Measurements from ENCODE around the gene SALL3. TPM values are rescaled to one million over a fixed set of nuclear protein-coding genes. Genes with fewer than 3 reads are reported as not detected.
A peak's percentile ranks its signal among the peaks of the same experiment; 100 is the strongest.

SALL3 gene
- polyA plus RNA-seq, 3 donors = 8.6 to 8.7 (median 8.7) TPM

GRCh38 chr18:78998371-78999071 is 18.9 kb downstream of the SALL3 start:
- DNase-seq (ENCODE audit: low read depth in 3 of 3, low spot score in 2 of 3) = no peak

DNA sequence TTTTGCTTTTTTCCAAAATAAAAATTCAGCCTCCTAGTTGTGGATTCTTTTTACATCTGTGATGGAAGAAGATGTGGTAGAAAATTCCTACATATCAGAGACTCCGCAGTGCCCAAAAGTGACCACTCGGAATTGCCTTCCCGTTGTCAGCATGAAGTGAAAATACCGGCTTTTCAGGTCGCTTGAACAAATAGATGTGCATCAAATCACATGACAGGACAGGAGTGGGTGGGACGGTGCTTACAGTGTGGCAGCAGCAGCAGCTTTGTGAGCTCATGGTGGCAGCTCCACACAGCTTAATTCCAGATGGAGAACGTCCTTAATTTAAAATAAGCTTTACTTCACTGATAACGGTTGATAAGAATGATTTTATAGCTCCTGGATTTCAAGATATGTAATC is 20.3 kb downstream of the SALL3 start:
- DNase-seq (ENCODE audit: low read depth in 3 of 3, low spot score in 2 of 3) = no peak

DNA sequence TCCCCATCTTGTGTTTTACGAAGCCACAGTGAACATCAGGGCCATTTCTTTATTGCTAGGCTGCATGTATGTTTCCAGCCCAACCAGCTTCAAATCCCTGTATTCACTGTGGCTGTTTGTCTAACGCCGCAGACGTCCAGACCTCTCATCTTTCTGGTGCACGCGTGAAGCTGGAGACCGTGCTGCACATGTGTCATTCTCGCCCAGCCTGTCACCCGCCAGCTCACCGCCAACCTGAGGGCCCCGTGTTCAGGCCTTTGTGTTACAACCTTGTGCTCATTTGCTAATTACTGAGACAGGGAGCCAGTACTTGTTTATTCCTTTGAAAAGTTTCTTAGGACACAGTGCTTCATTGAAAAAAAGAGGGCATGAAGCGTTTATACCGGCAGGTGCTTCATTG is 21.4 kb downstream of the SALL3 start:
- DNase-seq (ENCODE audit: low read depth in 3 of 3, low spot score in 2 of 3) = no peak

DNA sequence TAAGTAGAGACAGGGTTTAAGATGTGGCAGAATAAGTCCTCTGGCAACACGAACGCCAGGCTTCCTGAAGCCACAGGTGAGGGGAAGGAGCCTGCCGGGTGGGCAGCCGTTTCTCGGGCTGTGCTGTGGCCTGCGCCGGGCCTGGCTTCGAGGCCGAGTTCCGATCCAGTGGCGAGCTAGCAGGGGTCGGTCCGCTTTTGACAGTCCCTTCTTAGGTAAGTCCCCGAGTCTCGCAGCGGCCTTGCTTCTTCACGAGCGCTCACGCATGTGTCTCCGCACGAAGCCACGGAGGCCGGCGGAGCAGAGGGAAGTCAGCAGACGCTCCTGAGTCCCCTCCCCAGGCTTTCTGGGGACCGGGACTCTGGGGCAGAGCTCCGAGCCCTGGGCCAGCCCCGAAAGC is 26.0 kb downstream of the SALL3 start:
- no peak for DNase-seq (ENCODE audit: low read depth in 3 of 3, low spot score in 2 of 3)

DNA sequence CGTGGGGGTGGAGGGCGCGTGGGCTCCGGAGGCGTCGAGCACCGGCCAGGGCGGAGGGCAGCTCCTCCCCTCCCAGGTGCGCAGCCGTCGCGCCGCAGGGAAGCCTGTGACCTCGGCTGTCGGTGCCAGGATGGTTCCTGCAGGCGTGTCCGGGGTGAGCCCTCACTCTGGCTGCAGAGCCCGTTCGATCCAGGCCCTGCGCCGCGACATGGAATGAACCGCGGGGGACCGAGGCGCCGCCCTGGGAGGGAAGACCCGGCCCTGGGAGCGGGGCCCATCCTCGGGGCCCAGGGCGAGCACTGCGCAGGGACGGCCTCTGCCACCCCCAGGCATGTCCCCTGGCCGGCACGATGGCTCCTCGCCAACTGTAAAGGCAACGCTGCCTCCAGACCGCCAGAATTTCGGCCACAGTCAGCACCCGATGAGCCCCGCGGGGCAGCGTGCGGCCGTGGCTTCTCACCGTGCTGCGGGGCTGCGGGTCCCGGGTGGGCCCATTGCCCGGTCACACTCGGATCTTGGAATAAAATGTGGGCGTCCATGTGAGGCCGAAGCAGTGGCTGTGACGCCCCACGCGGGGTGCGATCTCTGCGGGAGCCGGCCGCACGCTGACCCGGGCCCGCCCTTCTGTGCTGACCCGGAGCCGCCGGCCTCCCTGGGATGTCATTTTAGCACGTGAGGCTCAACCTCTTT is 26.6 kb downstream of the SALL3 start:
- no peak for DNase-seq (ENCODE audit: low read depth in 3 of 3, low spot score in 2 of 3)

- DNase-seq (ENCODE audit: low read depth in 3 of 3, low spot score in 2 of 3) = no peak
Measured at GRCh38 chr18:79007440-79007839, 27.8 kb downstream of the SALL3 start.

GRCh38 chr18:79008356-79008940 is 28.8 kb downstream of the SALL3 start:
- no peak for DNase-seq (ENCODE audit: low read depth in 3 of 3, low spot score in 2 of 3)

GRCh38 chr18:79010802-79011201 is 31.2 kb downstream of the SALL3 start:
- DNase-seq (ENCODE audit: low read depth in 3 of 3, low spot score in 2 of 3) = no peak

GRCh38 chr18:79011300-79011870 is 31.8 kb downstream of the SALL3 start:
- DNase-seq (ENCODE audit: low read depth in 3 of 3, low spot score in 2 of 3) = no peak

GRCh38 chr18:79013869-79014268 is 34.3 kb downstream of the SALL3 start:
- no peak for DNase-seq (ENCODE audit: low read depth in 3 of 3, low spot score in 2 of 3)

GRCh38 chr18:79018911-79019310 is 39.3 kb downstream of the SALL3 start:
- DNase-seq (ENCODE audit: low read depth in 3 of 3, low spot score in 2 of 3) = no peak

DNA sequence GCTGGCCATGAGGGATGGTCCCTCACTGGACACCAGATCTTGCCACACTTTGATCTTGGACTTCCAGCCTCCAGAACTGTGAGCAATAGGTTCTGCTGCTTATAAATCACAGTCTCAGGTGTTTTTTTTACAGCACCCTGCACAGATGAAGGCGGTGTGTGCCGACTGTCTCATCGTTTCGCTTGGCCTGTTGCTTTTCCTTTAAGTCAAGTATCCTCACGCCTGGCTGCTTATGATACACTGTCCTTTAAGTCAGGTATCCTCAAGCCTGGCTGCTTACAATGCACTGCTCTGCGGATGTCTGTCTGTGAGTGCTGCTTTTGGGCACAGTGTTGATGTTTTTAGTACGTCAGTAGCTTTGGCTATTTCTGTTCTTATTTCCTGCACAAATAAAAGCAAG is 40.3 kb downstream of the SALL3 start:
- peak in 1 of 3 donors; percentile 15 for DNase-seq (ENCODE audit: low read depth in 3 of 3, low spot score in 2 of 3)

DNA sequence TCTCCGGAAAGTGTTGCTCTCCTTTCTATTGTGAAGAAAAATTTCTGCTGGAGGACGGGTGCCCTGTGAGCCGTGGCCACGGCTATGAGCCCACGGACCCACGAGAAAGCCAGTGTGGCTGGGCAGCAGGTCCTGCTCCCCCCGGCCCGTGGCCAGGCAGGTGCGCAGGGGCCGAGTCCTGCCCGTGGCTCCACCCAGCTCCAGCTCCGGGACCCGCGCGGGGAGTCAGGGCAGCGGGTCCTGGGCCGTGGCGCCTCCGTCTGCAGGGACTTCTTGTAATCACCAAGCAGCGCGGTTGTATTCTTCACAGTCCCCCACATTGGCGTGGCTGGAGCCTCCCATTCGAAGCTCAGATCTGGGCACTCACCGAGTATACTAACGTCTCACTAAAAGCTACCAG is 43.0 kb downstream of the SALL3 start:
- no peak for DNase-seq (ENCODE audit: low read depth in 3 of 3, low spot score in 2 of 3)

DNA sequence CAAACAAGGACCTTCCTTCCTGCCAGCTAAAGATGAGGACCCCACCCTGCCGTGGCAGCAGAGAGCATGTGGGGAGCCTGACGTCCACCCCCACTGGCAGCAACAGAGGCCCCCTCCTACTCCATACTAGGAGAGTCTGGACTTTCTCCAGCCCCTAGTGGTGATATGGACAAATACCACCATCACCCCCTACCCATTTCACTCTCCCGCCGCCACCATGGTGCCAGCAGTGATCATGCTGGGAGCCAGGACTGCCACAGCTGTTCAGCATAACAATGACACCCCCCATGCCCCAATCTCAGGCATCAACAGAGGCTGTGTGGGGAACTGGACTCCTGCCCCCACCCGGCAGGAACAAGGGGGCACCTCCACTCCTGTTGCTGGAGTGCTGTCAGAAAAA is 46.9 kb downstream of the SALL3 start:
- no peak for DNase-seq (ENCODE audit: low read depth in 3 of 3, low spot score in 2 of 3)

DNA sequence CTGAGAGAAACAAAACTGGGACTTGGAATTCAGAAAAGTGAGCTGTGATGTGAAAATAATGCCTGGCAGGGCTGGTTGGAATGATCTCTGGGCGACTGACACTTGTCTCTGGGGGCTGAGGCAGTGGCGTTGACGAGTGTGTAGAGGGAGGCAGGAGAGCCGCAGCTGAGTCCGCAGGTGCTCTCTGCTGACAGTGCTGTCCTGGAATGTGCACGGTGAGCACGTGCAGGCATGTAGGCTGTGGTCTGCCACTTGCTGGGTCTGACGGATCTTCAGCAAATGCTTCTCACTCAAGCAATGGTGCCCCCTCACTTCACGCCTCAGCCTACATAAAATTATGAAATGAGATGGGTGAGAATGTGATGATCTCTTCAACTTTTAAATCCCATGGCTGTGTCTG is 51.1 kb downstream of the SALL3 start:
- DNase-seq (ENCODE audit: low read depth in 3 of 3, low spot score in 2 of 3) = no peak

DNA sequence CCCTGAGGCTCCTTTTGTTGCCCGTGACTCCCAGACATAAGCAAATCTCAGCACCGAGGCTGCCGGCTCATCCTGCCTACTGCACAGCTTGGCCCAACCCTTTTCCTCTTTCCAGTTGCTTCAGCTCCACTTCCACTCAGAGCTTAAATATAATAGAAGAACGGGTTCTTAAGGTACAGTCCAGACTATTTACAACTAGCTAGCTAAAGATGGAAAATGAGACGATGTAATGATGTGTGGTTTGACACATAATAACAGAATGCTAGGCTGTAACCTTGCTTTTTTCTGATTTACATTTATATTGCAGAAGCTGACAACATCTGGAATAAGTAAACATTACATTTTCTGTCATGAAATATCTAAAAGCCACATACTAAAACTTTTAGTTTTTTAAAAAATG is 62.7 kb downstream of the SALL3 start:
- no peak for DNase-seq (ENCODE audit: low read depth in 3 of 3, low spot score in 2 of 3)

DNA sequence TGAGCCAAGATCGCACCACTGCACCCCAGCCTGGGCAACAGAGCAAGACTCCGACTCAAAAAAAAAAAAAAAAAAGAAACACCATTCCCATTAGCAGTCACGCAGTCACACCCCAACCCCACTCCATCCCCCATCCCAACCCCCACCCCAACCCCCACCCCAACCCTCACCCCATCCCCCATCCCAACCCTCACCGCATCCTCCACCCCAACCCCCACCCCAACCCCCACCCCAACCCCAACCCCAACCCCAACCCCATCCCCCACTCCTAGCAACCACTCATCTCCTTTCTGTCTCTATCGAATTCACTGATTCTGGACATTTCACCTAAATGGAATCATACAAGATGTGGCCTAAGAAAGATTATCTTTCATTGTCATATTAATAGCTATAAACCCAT is 63.7 kb downstream of the SALL3 start:
- no peak for DNase-seq (ENCODE audit: low read depth in 3 of 3, low spot score in 2 of 3)

GRCh38 chr18:79046522-79046921 is 66.9 kb downstream of the SALL3 start:
- DNase-seq (ENCODE audit: low read depth in 3 of 3, low spot score in 2 of 3) = no peak

DNA sequence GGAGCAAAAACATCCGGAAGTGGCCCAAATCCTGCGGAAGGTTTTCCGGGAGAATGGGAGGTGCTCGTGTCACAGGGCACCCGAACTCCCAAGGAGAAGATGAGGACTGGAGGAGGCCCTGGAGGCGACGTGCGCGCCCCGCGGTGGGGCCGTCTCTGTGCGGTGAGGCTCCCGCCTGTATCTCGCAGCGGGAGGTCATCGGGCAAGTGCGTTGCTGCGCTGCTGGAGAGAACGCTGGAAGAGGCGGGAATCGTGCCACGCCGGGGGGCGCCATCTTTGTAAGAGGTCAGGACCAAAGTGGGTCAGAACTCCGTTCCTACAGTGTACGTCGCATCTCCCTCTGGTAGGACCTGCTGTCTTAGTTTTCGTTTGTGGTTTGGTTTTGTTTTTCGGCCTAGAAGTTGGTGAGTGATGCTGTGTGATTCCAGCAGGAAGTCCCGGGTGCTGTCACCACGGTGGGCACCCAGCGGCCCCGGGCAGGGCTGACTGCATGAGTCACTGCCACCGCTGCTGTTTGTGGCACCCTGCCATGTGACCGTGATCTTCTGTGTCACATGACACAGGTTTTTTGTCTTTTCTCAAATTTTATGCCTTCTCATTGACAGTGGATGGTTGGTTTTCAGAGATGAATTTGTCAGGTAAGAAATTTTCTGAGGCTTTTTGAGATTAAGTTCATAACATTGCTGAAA is 68.1 kb downstream of the SALL3 start:
- DNase-seq (ENCODE audit: low read depth in 3 of 3, low spot score in 2 of 3) = no peak

DNA sequence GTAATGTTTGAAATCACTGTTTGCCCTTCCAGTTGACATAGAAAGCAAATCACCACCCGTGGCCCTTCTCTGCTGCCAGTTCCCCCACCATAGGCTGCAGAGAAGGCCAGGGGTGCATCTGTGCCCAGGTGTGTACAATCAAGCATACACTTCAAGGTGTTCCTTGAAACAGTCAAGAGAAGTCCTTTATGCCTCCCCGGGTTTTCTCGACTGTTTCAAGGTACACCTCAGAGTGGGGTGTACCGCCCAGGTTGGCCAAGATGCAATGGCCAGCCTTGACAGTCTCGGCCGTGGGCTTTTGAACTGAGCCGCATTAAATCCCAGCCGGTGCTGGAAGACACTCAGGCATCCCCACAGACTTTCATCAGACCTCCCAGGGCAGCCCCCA is 68.6 kb downstream of the SALL3 start:
- no peak for DNase-seq (ENCODE audit: low read depth in 3 of 3, low spot score in 2 of 3)

DNA sequence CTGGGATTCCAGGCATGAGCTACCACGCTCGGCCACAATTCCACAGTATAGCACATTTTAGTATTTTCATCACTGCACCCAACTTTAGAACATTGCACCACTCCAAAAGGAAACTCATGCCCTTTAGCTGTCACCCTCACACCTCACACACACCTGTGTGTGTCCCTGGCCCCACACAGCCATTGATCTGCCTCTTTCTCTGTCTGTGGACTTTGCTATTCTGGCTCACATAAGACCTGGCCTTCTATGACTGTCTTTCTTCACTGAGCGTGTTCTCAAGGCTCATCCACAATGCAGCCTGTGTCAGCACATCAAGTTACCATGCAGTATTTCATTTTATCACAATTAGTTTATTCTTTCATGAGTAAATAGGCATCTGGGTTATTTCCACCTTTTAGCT is 69.9 kb downstream of the SALL3 start:
- no peak for DNase-seq (ENCODE audit: low read depth in 3 of 3, low spot score in 2 of 3)
